Breast epithelium (tissue), 3 donors: ENCODE measurements around the gene NCKAP5L.

Source experiments
- CTCF ChIP-seq, 3 donors: fragments of 450-650 bp; IDR thresholded peaks; one replicate each; pipeline ENCODE4 v1.5.1; 2016 to 2017; ENCODE audit warnings: antibody characterized with exemption in 3 of 3, mild to moderate bottlenecking in 3 of 3, moderate library complexity in 3 of 3
- POLR2AphosphoS5 ChIP-seq, 3 donors: sonication (generic); formaldehyde crosslinking; IDR thresholded peaks; one replicate each; pipeline ENCODE4 v1.6.1; 2017; ENCODE audit warnings: antibody characterized with exemption in 3 of 3

GRCh38 chr12:49843876-49844437 lies 15.7 kb upstream of the NCKAP5L start:
- TF ChIP-seq CTCF (IDR thresholded peaks at IDR 0.05) (no peak), POLR2AphosphoS5 (IDR thresholded peaks at IDR 0.05) (no peak)
